Tibial artery (tissue), 4 donors: ENCODE results near the gene DIAPH1.

Experiments
- DNase-seq, 2 donors: peaks; one replicate each; pipeline ENCODE4 v3.0.0-alpha.2; 2019
- H3K27ac ChIP-seq, 2 donors: fragments of 200-600 bp; sonication (generic) in 1 of 2; 1 replicate in 1 of 2; 2 replicates in 1 of 2; pipeline ENCODE4 v1.5.1; 2018 to 2019; ENCODE audit warnings: mild to moderate bottlenecking in 1 of 2
- H3K27me3 ChIP-seq, 2 donors: fragments of 200-600 bp; sonication (generic) in 1 of 2; one replicate each; pipeline versions ENCODE4 v1.5.1 to v1.6.0; 2016 to 2019
- H3K36me3 ChIP-seq, 3 donors: fragments of 200-600 bp; sonication (generic) in 2 of 3; one replicate each; pipeline ENCODE4 v1.5.1; 2016 to 2019; ENCODE audit warnings: mild to moderate bottlenecking in 2 of 3
- H3K4me1 ChIP-seq, 4 donors: fragments of 200-600 bp; sonication (generic) in 2 of 4; 1 replicate in 3 of 4; 2 replicates in 1 of 4; pipeline ENCODE4 v1.5.1; 2016 to 2019
- H3K4me3 ChIP-seq, 2 donors: fragments of 200-600 bp; sonication (generic) in 1 of 2; 1 replicate in 1 of 2; 2 replicates in 1 of 2; pipeline ENCODE4 v1.5.1; 2018 to 2019; ENCODE audit warnings: mild to moderate bottlenecking in 2 of 2
- H3K9me3 ChIP-seq, 3 donors: fragments of 200-600 bp; sonication (generic) in 1 of 3; one replicate each; pipeline ENCODE4 v1.5.1; 2016 to 2019
- intact Hi-C: fragments of 100-400 bp; cut with DNase I; formaldehyde crosslinking; loops from one replicate; pipeline ENCODE4 v1.15.0; 2023; ENCODE audit warnings: low total_unique reads
- TF ChIP-seq, protein P1 (sequence below), 2 experiments: fragments of 200-600 bp in 1 of 2; fragments of 450-650 bp in 1 of 2; IDR thresholded peaks; one replicate each; pipeline ENCODE4 v1.5.1; 2017 to 2019; ENCODE audit warnings: antibody characterized with exemption in 2 of 2, mild to moderate bottlenecking in 1 of 2, moderate library complexity in 1 of 2

DIAPH1 gene

DNA sequence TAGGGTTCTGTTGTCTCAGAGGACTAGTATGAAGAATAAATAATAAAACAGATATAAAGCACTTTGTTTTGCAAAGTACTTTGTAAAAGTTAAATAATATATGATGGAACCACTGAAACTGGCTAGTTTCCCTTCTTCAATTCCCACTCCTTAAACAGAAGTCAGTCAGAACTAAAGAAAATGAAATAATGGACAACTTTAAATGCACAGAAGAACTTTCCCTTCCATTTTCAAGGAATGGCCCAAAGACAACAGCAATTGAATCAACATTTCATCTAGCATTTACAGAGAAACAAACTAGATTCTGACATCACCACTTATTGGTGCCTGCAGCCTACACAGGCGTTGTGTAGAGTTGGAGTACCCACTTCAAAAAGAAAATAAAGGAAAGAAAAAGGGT is 16.2 kb downstream of the DIAPH1 start:
- intact Hi-C loops = no loop called here
- peaks cover 0 to 73% (median 25%) of the 10 kb centered on the region in 4 donors for H3K4me1 ChIP-seq
- DNase-seq = no peak

GRCh38 chr5:141598391-141599345 is 20.1 kb downstream of the DIAPH1 start:
- no peak for DNase-seq
- TF ChIP-seq, protein P1, sequence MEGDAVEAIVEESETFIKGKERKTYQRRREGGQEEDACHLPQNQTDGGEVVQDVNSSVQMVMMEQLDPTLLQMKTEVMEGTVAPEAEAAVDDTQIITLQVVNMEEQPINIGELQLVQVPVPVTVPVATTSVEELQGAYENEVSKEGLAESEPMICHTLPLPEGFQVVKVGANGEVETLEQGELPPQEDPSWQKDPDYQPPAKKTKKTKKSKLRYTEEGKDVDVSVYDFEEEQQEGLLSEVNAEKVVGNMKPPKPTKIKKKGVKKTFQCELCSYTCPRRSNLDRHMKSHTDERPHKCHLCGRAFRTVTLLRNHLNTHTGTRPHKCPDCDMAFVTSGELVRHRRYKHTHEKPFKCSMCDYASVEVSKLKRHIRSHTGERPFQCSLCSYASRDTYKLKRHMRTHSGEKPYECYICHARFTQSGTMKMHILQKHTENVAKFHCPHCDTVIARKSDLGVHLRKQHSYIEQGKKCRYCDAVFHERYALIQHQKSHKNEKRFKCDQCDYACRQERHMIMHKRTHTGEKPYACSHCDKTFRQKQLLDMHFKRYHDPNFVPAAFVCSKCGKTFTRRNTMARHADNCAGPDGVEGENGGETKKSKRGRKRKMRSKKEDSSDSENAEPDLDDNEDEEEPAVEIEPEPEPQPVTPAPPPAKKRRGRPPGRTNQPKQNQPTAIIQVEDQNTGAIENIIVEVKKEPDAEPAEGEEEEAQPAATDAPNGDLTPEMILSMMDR (IDR thresholded peaks at IDR 0.05) = no peak
- H3K36me3 ChIP-seq = peaks cover 0 to 13% (median 5%) of the 10 kb centered on the region in 3 donors
- intact Hi-C loops = no loop called here
- no peak overlapping the region for H3K4me3 ChIP-seq
- no peaks in the 10 kb centered on the region for H3K9me3 ChIP-seq
- H3K4me1 ChIP-seq = peaks cover 0 to 42% (median 12%) of the 10 kb centered on the region in 4 donors
- H3K27me3 ChIP-seq = no peaks in the 10 kb centered on the region
- H3K27ac ChIP-seq = peak overlapping the region; percentile 59 to 62

More for the DNA sequence above, 16.2 kb downstream of the DIAPH1 start:
- Histone ChIP-seq H3K36me3 (no peaks in the 10 kb centered on the region), H3K27me3 (no peaks in the 10 kb centered on the region), H3K9me3 (no peaks in the 10 kb centered on the region), H3K27ac (peak overlapping the region; percentile 14 to 73), H3K4me3 (no peak overlapping the region)
- TF ChIP-seq, protein P1 (IDR thresholded peaks at IDR 0.05) = no peak

DNA sequence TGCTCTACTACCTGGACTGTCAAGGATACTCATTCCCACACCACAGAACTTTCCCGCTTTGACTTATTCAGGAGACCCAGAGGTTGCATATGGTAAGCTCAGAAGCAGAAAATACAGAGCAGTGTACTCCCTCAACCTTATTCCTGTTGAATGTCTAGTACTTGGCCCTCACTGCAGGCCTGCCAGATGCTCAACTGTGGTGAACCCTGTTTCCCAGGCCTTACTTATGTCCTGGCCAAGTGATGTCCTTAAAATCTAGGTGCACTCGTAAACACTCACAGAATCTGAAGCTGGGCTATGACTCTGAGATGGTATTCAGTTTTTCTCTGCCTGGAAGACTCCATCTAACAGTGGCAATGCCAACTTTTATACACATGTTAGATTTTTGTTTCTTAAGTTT is 21.0 kb downstream of the DIAPH1 start:
- Histone ChIP-seq H3K27ac (no peak overlapping the region), H3K36me3 (peaks cover 0 to 15% (median 5%) of the 10 kb centered on the region in 3 donors), H3K27me3 (no peaks in the 10 kb centered on the region), H3K4me3 (no peak overlapping the region), H3K9me3 (no peaks in the 10 kb centered on the region), H3K4me1 (peaks cover 0 to 33% (median 8%) of the 10 kb centered on the region in 4 donors)
- no peak for DNase-seq
- TF ChIP-seq, protein P1 (IDR thresholded peaks at IDR 0.05) = no peak
- intact Hi-C loops = no loop called here

- no peaks in the 10 kb centered on the region for H3K9me3 ChIP-seq
- TF ChIP-seq, protein P1 (IDR thresholded peaks at IDR 0.05) = no peak
- intact Hi-C loops = no loop called here
These were observed 21.4 kb downstream of the DIAPH1 start for GRCh38 chr5:141597394-141597793.

DNA sequence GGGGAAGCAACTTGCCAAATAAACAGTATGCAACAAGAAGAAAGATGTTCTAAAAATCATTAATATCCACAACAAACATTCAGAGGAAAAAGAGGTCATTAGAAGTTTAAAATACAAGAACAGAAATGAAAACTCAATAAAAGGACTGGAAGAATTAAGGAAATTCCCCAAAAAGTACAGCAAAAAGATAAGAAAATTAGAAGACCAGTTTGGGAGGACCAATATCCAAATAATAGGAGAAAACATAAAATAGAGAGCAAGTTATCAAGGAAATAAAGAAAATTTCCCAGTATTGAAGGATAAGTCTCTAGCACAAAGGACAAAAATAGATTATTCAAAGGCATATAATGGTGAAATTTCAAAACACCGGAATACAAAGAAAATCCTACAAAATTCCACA is 21.9 kb downstream of the DIAPH1 start:
- Histone ChIP-seq H3K36me3 (peaks cover 0 to 15% (median 5%) of the 10 kb centered on the region in 3 donors), H3K9me3 (no peaks in the 10 kb centered on the region), H3K27me3 (no peaks in the 10 kb centered on the region), H3K4me3 (no peak overlapping the region), H3K27ac (no peak overlapping the region), H3K4me1 (peaks cover 0 to 32% (median 13%) of the 10 kb centered on the region in 4 donors)
- TF ChIP-seq, protein P1 (IDR thresholded peaks at IDR 0.05) = no peak
- intact Hi-C loops = no loop called here
- no peak for DNase-seq

More at GRCh38 chr5:141597394-141597793, 21.4 kb downstream of the DIAPH1 start:
- Histone ChIP-seq H3K27me3 (no peaks in the 10 kb centered on the region), H3K36me3 (peaks cover 0 to 15% (median 5%) of the 10 kb centered on the region in 3 donors), H3K4me3 (no peak overlapping the region), H3K27ac (no peak overlapping the region), H3K4me1 (peaks cover 0 to 33% (median 10%) of the 10 kb centered on the region in 4 donors)
- no peak for DNase-seq
